ENCODE results near the gene SLC6A6. TPM values are rescaled to one million over a fixed set of nuclear protein-coding genes. Genes with fewer than 3 reads are reported as not detected.
"Not testable (repeated sequence)": the region's sequence is repeated elsewhere in the genome, so short reads cannot be mapped to it uniquely, and the experiment has no call there.

The SLC6A6 gene
- total RNA-seq, 1 experiment from 2014 or later = 62.5 TPM

GRCh38 chr3:14392803-14393319 is 9.5 kb upstream of the SLC6A6 start:
- in situ Hi-C loops (cut with HindIII; ENCODE audit: low pct_unique_long_range_greater_than_20kb, low sequenced_read_pairs) = no loop called here
- no peak for DNase-seq (ENCODE audit: low read depth)

DNA sequence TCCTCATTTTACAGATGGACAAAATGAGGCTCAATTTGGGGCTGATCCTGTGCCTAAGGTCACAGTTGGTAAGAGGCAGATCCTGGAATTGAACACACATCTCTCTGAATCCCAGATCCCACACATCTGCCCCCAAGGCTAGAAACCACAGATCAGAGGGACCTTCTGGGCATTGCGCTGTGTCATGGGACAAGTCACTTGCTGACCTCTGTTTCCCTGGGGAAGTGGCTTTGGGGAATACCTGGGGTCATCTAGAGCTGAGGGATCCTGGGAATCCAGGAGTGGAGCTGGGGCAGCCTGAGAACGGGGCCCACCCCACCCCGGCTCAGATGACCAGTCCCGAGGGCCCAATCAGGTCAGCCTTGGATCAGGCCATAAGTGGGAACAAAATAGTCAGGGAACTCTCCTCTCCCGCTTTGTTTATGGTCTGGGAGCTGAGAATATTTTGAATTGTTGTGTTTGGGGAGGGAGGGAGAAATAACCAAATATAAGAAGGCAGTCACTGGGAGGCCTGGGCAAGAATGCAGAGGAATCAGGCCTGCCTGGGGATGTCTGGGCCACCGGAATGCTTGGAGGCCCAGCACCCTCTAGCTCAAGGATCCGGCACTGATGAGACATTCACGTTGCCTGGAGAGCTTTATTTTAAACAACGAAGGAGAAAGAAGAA is 8.8 kb upstream of the SLC6A6 start:
- DNase-seq (ENCODE audit: low read depth) = no peak
- in situ Hi-C loops (cut with HindIII; ENCODE audit: low pct_unique_long_range_greater_than_20kb, low sequenced_read_pairs) = no loop called here

GRCh38 chr3:14396031-14396692 is 6.2 kb upstream of the SLC6A6 start:
- in situ Hi-C loops (cut with HindIII; ENCODE audit: low pct_unique_long_range_greater_than_20kb, low sequenced_read_pairs) = no loop called here
- no peak for DNase-seq (ENCODE audit: low read depth)

GRCh38 chr3:14397046-14397445 is 5.4 kb upstream of the SLC6A6 start:
- in situ Hi-C loops (cut with HindIII; ENCODE audit: low pct_unique_long_range_greater_than_20kb, low sequenced_read_pairs) = no loop called here
- no peak for DNase-seq (ENCODE audit: low read depth)

- DNase-seq (ENCODE audit: low read depth) = no peak
- in situ Hi-C loops (cut with HindIII; ENCODE audit: low pct_unique_long_range_greater_than_20kb, low sequenced_read_pairs) = no loop called here
These were observed 4.9 kb upstream of the SLC6A6 start for GRCh38 chr3:14397531-14397930.

- in situ Hi-C loops (cut with HindIII; ENCODE audit: low pct_unique_long_range_greater_than_20kb, low sequenced_read_pairs) = no loop called here
- DNase-seq (ENCODE audit: low read depth) = no peak
These were observed 4.2 kb upstream of the SLC6A6 start for GRCh38 chr3:14397940-14398796.

GRCh38 chr3:14398797-14399106 is 3.7 kb upstream of the SLC6A6 start:
- in situ Hi-C loops (cut with HindIII; ENCODE audit: low pct_unique_long_range_greater_than_20kb, low sequenced_read_pairs) = no loop called here

GRCh38 chr3:14401692-14402303 is 608 bp upstream of the SLC6A6 start:
- DNase-seq (ENCODE audit: low read depth) = no peak
- in situ Hi-C loops (cut with HindIII; ENCODE audit: low pct_unique_long_range_greater_than_20kb, low sequenced_read_pairs) = no loop called here

More at GRCh38 chr3:14398797-14399106, 3.7 kb upstream of the SLC6A6 start:
- DNase-seq (ENCODE audit: low read depth) = no peak

DNA sequence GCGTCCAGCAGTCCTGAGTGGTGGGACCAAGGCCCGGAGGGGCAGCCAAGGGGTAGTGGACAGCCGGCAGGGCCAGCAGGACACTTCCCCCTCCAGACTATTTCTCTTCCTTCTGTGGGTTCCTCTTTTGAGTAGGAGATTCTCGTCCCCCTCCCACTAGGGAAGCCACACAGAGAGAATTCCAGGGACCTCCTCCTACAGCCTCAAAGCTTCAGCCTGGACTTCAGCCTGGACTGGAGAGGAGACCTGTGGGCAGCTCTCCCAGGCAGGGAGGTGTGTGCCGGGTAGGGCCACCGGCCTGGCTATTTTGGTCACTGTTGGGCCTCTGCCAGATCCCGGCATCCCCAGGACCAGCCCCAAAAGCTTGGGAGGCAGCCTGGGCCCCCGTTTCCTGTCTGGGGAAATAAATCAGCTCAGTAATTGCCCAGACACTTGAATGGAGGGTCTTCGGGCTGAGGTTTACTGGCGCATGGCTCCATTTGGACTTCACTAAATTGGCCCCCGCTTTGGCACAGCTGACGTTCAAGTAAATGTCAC is 1.3 kb downstream of the SLC6A6 start:
- DNase-seq (ENCODE audit: low read depth) = no peak
- in situ Hi-C loops (cut with HindIII; ENCODE audit: low pct_unique_long_range_greater_than_20kb, low sequenced_read_pairs) = no loop called here

GRCh38 chr3:14404186-14404585 is 1.8 kb downstream of the SLC6A6 start:
- no peak for DNase-seq (ENCODE audit: low read depth)
- in situ Hi-C loops (cut with HindIII; ENCODE audit: low pct_unique_long_range_greater_than_20kb, low sequenced_read_pairs) = no loop called here

DNA sequence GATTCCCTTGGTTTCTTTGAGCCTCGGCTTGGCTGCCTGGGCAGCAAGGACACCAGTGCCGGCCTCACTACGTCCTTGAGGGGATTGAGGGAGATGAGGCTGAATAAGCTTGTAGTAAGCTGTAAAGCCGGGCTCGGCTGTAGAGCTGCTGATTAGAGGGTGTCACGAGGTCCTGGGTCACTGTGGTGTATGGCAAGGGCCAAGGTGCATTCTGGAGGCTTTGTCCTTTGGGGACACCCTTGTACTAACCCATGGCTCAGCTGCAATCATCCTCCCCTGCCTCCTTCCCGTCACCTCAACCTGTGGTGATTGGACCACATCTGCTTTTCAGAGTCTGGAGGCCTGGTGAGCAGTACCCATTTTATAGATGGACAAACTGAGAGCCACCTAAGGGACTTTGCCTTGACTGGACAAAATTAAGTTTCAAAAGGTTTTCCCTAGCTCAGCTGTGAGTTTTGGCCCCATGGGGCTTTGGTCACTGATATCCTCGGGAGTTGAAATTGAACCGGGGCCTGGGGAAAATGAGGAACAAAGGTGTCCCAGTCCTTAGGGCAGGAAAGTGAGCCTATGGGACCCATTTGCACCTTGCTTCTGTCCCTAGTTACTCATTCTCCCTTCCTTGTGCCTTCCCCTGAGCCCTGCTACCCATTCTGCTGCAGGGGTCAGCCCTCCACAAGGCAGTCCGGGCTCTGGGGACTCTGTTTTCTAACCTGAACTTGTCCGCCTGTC is 2.4 kb downstream of the SLC6A6 start:
- in situ Hi-C loops (cut with HindIII; ENCODE audit: low pct_unique_long_range_greater_than_20kb, low sequenced_read_pairs) = no loop called here
- DNase-seq (ENCODE audit: low read depth) = no peak

- DNase-seq (ENCODE audit: low read depth) = peak; percentile 72
- in situ Hi-C loops (cut with HindIII; ENCODE audit: low pct_unique_long_range_greater_than_20kb, low sequenced_read_pairs) = no loop called here
These were observed 3.2 kb downstream of the SLC6A6 start for GRCh38 chr3:14405360-14406238.

DNA sequence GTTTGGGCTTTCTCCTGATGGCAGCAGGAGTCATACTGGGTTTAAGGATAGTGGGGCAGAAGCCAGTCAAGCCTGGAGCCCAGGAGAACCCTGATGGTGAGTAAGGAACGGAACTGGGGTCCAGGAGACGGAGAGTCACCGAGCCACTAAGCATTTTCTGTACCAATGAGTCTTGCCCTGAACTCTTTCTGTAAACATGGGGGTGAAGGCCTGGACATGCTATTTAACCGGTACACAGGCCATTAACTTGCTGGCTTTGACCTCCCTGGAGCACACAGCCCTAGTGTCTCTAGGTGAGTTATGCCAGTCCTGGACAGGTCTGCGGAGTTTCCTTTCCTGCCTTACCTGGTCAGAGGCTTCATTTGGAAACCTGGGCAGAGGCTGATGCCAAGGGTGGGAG is 3.9 kb downstream of the SLC6A6 start:
- peak; percentile 59 for DNase-seq (ENCODE audit: low read depth)
- in situ Hi-C loops (cut with HindIII; ENCODE audit: low pct_unique_long_range_greater_than_20kb, low sequenced_read_pairs) = no loop called here

DNA sequence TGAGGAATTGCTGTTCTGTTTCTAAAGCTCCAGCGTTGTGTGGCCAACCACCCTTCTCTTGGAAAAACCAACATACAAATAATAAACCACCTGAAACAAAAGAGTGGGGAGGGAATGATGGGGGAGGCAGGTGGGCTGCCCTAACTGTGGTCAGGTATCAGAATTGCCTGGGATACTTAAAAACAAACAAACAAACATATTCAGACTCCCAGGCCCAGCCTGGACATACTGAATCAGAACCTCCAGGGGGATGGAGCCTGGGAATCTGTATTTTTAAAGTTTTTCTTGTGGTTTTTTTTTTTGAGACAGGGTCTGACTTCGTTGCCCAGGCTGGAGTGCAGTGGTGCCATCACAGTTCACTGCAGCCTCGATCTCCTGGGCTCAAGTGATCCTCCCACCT is 4.4 kb downstream of the SLC6A6 start:
- in situ Hi-C loops (cut with HindIII; ENCODE audit: low pct_unique_long_range_greater_than_20kb, low sequenced_read_pairs) = no loop called here
- DNase-seq (ENCODE audit: low read depth) = no peak

- no peak for DNase-seq (ENCODE audit: low read depth)
- in situ Hi-C loops (cut with HindIII; ENCODE audit: low pct_unique_long_range_greater_than_20kb, low sequenced_read_pairs) = no loop called here
These were observed 4.8 kb downstream of the SLC6A6 start for GRCh38 chr3:14407203-14407602.

GRCh38 chr3:14409779-14410063 is 7.3 kb downstream of the SLC6A6 start:
- DNase-seq (ENCODE audit: low read depth); in situ Hi-C loops (cut with HindIII; ENCODE audit: low pct_unique_long_range_greater_than_20kb, low sequenced_read_pairs): not testable (repeated sequence)

- no peak for DNase-seq (ENCODE audit: low read depth)
- in situ Hi-C loops (cut with HindIII; ENCODE audit: low pct_unique_long_range_greater_than_20kb, low sequenced_read_pairs) = no loop called here
These were observed 7.7 kb downstream of the SLC6A6 start for GRCh38 chr3:14410106-14410502.
